Measurements from ENCODE around the gene BRAF. TPM values are rescaled to one million over a fixed set of nuclear protein-coding genes. Genes with fewer than 3 reads are reported as not detected.

BRAF gene
- total RNA-seq, 4 donors from 2014 or later = 34.0 to 50.7 (median 36.8) TPM

DNA sequence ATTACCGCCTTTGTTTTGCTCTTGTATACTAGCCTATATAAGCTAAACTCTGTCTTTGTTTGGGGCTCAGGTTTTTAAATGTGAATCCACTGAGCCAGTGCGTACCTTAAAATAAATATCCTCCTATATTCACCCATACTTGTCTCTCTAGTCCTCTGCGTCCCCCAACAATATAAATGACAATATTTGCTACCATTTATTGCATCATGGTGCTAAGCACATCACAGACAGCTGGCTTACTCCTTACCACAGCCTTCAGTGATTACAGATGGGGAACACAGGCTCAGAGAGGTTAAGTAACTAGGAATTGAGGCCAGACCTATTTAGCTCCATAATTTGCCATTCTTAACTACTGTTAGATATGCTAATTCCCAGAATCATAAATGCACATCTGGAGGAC is 255.4 kb downstream of the BRAF start:
- Histone ChIP-seq H3K27me3 (no peaks in the 10 kb centered on the region), H3K36me3 (no peaks in the 10 kb centered on the region), H3K27ac (replicated peaks in 1 of 4) (no peak overlapping the region), H3K4me3 (no peak overlapping the region), H3K4me1 (peaks cover 13 to 24% (median 20%) of the 10 kb centered on the region in 4 donors), H3K9me3 (no peaks in the 10 kb centered on the region)
- TF ChIP-seq POLR2AphosphoS5 (IDR thresholded peaks at IDR 0.05) = no peak
- TF ChIP-seq POLR2A (IDR thresholded peaks at IDR 0.05; ENCODE audit: low read depth) = no peak
- TF ChIP-seq EP300 (IDR thresholded peaks at IDR 0.05) = no peak
- TF ChIP-seq, protein P1, sequence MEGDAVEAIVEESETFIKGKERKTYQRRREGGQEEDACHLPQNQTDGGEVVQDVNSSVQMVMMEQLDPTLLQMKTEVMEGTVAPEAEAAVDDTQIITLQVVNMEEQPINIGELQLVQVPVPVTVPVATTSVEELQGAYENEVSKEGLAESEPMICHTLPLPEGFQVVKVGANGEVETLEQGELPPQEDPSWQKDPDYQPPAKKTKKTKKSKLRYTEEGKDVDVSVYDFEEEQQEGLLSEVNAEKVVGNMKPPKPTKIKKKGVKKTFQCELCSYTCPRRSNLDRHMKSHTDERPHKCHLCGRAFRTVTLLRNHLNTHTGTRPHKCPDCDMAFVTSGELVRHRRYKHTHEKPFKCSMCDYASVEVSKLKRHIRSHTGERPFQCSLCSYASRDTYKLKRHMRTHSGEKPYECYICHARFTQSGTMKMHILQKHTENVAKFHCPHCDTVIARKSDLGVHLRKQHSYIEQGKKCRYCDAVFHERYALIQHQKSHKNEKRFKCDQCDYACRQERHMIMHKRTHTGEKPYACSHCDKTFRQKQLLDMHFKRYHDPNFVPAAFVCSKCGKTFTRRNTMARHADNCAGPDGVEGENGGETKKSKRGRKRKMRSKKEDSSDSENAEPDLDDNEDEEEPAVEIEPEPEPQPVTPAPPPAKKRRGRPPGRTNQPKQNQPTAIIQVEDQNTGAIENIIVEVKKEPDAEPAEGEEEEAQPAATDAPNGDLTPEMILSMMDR (IDR thresholded peaks at IDR 0.05) = no peak
- intact Hi-C loops (cut with DNase I) = no loop called here
- DNase-seq (ENCODE audit: extremely low spot score) = no peak
- WGBS = 92% methylated on average over 3 of the region's 3 CpGs

Small RNA genes within 50 kb of the gene (small RNA-seq; reads per million reads assigned to genes)
- gene AC006006.1 = 0 reads per million in 3 donors
- gene RNU6-85P = 0 reads per million in 3 donors

Other genes with a start within 250 kb of the BRAF start
- 100 to 1,000 TPM; 235 to 279 (median 262) TPM for gene NDUFB2, start 228.2 kb downstream of the BRAF start, total RNA-seq
- 10 to 100 TPM; 13.6 to 27.8 (median 25.3) TPM for gene MRPS33, start 90.0 kb upstream of the BRAF start, total RNA-seq
- gene TMEM178B, start 149.1 kb upstream of the BRAF start, total RNA-seq = 1 to 10 TPM in 2 of 4 donors, under 1 TPM in 2; 0.42 to 2.5 (median 0.92) TPM